Measurements from ENCODE around the gene NEMP1.
A peak's percentile ranks its signal among the peaks of the same experiment; 100 is the strongest.

NEMP1 gene

GRCh38 chr12:57047981-57048380 lies 30.6 kb downstream of the NEMP1 start:
- peak overlapping the region in 1 of 2 experiments; percentile 39; a peak in 1 of 4 replicates for H3K4me3 ChIP-seq (ENCODE audit: low read depth in 1 of 2, low read length in 2 of 2)

GRCh38 chr12:57046947-57047890 lies 31.4 kb downstream of the NEMP1 start:
- peak overlapping the region; percentile 81 for H3K27ac ChIP-seq (ENCODE audit: low read length)
- H3K79me2 ChIP-seq (ENCODE audit: insufficient read depth, low read length), result no peaks in the 10 kb centered on the region
- peak overlapping the region in 1 of 2 experiments; percentile 39; a peak in 2 of 4 replicates for H3K4me3 ChIP-seq (ENCODE audit: low read depth in 1 of 2, low read length in 2 of 2)
- no peaks in the 10 kb centered on the region for H3K36me3 ChIP-seq (ENCODE audit: insufficient read depth, low read length)
- no peaks in the 10 kb centered on the region for H3K27me3 ChIP-seq (ENCODE audit: insufficient read depth, low read length, poor library complexity)
- no peak for TF ChIP-seq EZH2 (IDR thresholded peaks at IDR 0.05; ENCODE audit: borderline replicate concordance, low read depth, low read length, severe bottlenecking)
- TF ChIP-seq, protein P1, sequence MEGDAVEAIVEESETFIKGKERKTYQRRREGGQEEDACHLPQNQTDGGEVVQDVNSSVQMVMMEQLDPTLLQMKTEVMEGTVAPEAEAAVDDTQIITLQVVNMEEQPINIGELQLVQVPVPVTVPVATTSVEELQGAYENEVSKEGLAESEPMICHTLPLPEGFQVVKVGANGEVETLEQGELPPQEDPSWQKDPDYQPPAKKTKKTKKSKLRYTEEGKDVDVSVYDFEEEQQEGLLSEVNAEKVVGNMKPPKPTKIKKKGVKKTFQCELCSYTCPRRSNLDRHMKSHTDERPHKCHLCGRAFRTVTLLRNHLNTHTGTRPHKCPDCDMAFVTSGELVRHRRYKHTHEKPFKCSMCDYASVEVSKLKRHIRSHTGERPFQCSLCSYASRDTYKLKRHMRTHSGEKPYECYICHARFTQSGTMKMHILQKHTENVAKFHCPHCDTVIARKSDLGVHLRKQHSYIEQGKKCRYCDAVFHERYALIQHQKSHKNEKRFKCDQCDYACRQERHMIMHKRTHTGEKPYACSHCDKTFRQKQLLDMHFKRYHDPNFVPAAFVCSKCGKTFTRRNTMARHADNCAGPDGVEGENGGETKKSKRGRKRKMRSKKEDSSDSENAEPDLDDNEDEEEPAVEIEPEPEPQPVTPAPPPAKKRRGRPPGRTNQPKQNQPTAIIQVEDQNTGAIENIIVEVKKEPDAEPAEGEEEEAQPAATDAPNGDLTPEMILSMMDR (IDR thresholded peaks at IDR 0.05; ENCODE audit: borderline replicate concordance, extremely low read depth, low read length, poor library complexity, severe bottlenecking), result no peak
- H3K9ac ChIP-seq (ENCODE audit: low read depth, low read length), result peak overlapping the region; percentile 28
- H3K4me2 ChIP-seq (ENCODE audit: insufficient read depth, low read length), result peak overlapping the region; percentile 54
- ATAC-seq (ENCODE audit: insufficient read depth, low read depth) (peak; percentile 85), DNase-seq (peak; percentile 86)
- no peaks in the 10 kb centered on the region for H4K20me1 ChIP-seq (ENCODE audit: insufficient read depth, low read length)
- H2AFZ ChIP-seq (ENCODE audit: low read depth, low read length), result peak overlapping the region; percentile 68
- no peaks in the 10 kb centered on the region for H3K9me3 ChIP-seq (ENCODE audit: insufficient read depth, low read length, severe bottlenecking)
- peaks cover 34% of the 10 kb centered on the region for H3K4me1 ChIP-seq (ENCODE audit: insufficient read depth, low read length)

More at GRCh38 chr12:57047981-57048380, 30.6 kb downstream of the NEMP1 start:
- H3K9ac ChIP-seq (ENCODE audit: low read depth, low read length), result peak overlapping the region; percentile 28; the same call in 1 of the 2 replicates
- H4K20me1 ChIP-seq (ENCODE audit: insufficient read depth, low read length), result no peaks in the 10 kb centered on the region
- no peaks in the 10 kb centered on the region for H3K36me3 ChIP-seq (ENCODE audit: insufficient read depth, low read length)
- TF ChIP-seq EZH2 (IDR thresholded peaks at IDR 0.05; ENCODE audit: borderline replicate concordance, low read depth, low read length, severe bottlenecking), result no peak
- TF ChIP-seq, protein P1 (IDR thresholded peaks at IDR 0.05; ENCODE audit: borderline replicate concordance, extremely low read depth, low read length, poor library complexity, severe bottlenecking), result no peak
- no peaks in the 10 kb centered on the region for H3K27me3 ChIP-seq (ENCODE audit: insufficient read depth, low read length, poor library complexity)
- no peak for DNase-seq
- no peaks in the 10 kb centered on the region for H3K79me2 ChIP-seq (ENCODE audit: insufficient read depth, low read length)
- no peak for ATAC-seq (ENCODE audit: insufficient read depth, low read depth)
- H3K9me3 ChIP-seq (ENCODE audit: insufficient read depth, low read length, severe bottlenecking), result no peaks in the 10 kb centered on the region
- peak overlapping the region; percentile 81 for H3K27ac ChIP-seq (ENCODE audit: low read length)
- H3K4me1 ChIP-seq (ENCODE audit: insufficient read depth, low read length), result peaks cover 34% of the 10 kb centered on the region
- peak overlapping the region; percentile 68 for H2AFZ ChIP-seq (ENCODE audit: low read depth, low read length)
- H3K4me2 ChIP-seq (ENCODE audit: insufficient read depth, low read length), result peak overlapping the region; percentile 54

- H3K4me3 ChIP-seq (ENCODE audit: low read depth in 1 of 2, low read length in 2 of 2), result no peak overlapping the region
- no peaks in the 10 kb centered on the region for H3K9me3 ChIP-seq (ENCODE audit: insufficient read depth, low read length, severe bottlenecking)
- H3K9ac ChIP-seq (ENCODE audit: low read depth, low read length), result no peak overlapping the region
- no peak for ATAC-seq (ENCODE audit: insufficient read depth, low read depth)
- H2AFZ ChIP-seq (ENCODE audit: low read depth, low read length), result 0 out of 2 replicates have a peak overlapping the region, but pooled peaks have one; percentile 27
- H4K20me1 ChIP-seq (ENCODE audit: insufficient read depth, low read length), result no peaks in the 10 kb centered on the region
- H3K27me3 ChIP-seq (ENCODE audit: insufficient read depth, low read length, poor library complexity), result no peaks in the 10 kb centered on the region
- H3K79me2 ChIP-seq (ENCODE audit: insufficient read depth, low read length), result no peaks in the 10 kb centered on the region
- TF ChIP-seq, protein P1 (IDR thresholded peaks at IDR 0.05; ENCODE audit: borderline replicate concordance, extremely low read depth, low read length, poor library complexity, severe bottlenecking), result no peak
- TF ChIP-seq EZH2 (IDR thresholded peaks at IDR 0.05; ENCODE audit: borderline replicate concordance, low read depth, low read length, severe bottlenecking), result no peak
- peaks cover 34% of the 10 kb centered on the region for H3K4me1 ChIP-seq (ENCODE audit: insufficient read depth, low read length)
- H3K4me2 ChIP-seq (ENCODE audit: insufficient read depth, low read length), result peak overlapping the region; percentile 54
- no peaks in the 10 kb centered on the region for H3K36me3 ChIP-seq (ENCODE audit: insufficient read depth, low read length)
- DNase-seq, result no peak
- peak overlapping the region; percentile 81 for H3K27ac ChIP-seq (ENCODE audit: low read length)
These were observed 32.4 kb downstream of the NEMP1 start for GRCh38 chr12:57046086-57046791.

All from DND-41 (cell line).